OCI-LY3 (cell line): ENCODE data around the gene CCDC80.

Source experiments
- H2AFZ ChIP-seq: fragments of 200-600, 300-600 bp; shearing (Covaris generic); 2 replicates; pipeline ENCODE4 v1.6.0; 2014; ENCODE audit warnings: antibody characterized with exemption, low read depth, low read length
- H3K27ac ChIP-seq: fragments of 200-600, 300-600 bp; sonication (generic); 2 replicates; pipeline ENCODE4 v1.5.1; 2014; ENCODE audit warnings: mild to moderate bottlenecking, low read length, moderate library complexity, mixed read lengths
- H3K27me3 ChIP-seq: fragments of 200-600, 300-600 bp; sonication (generic); 2 replicates; pipeline ENCODE4 v1.6.1; 2014; ENCODE audit warnings: low read depth, low read length, mixed read lengths
- H3K36me3 ChIP-seq: fragments of 200-600, 300-600 bp; sonication (generic); replicated peaks from 2 replicates; pipeline ENCODE3; 2014; ENCODE audit warnings: low read depth, low read length, mixed read lengths
- H3K4me1 ChIP-seq: fragments of 300-600, 200-600 bp; sonication (generic); 2 replicates; pipeline ENCODE4 v1.6.1; 2014; ENCODE audit warnings: low read length, mixed read lengths
- H3K4me2 ChIP-seq: fragments of 200-600, 300-600 bp; sonication (generic); 2 replicates; pipeline ENCODE4 v1.6.1; 2014; ENCODE audit warnings: low read length, mixed read lengths
- H3K4me3 ChIP-seq: fragments of 300-600, 200-600 bp; sonication (generic); 2 replicates; pipeline ENCODE4 v1.5.1; 2014; ENCODE audit warnings: antibody characterized with exemption, mild to moderate bottlenecking, low read length, moderate library complexity
- H3K79me2 ChIP-seq: fragments of 300-600, 200-600 bp; shearing (Covaris generic); 2 replicates; pipeline ENCODE4 v1.6.1; 2014; ENCODE audit warnings: mild to moderate bottlenecking, low read length, mixed read lengths
- H3K9ac ChIP-seq: fragments of 300-600, 200-600 bp; shearing (Covaris generic); 2 replicates; pipeline ENCODE4 v1.6.0; 2014; ENCODE audit warnings: mild to moderate bottlenecking, low read length, moderate library complexity
- H3K9me3 ChIP-seq: fragments of 200-600, 300-600 bp; shearing (Covaris generic); 2 replicates; pipeline ENCODE4 v1.6.1; 2014; ENCODE audit warnings: low read length, mixed read lengths; ENCODE audit not compliant: insufficient read depth
- H4K20me1 ChIP-seq: fragments of 200-600, 300-600 bp; sonication (generic); 2 replicates; pipeline ENCODE4 v1.6.1; 2016; ENCODE audit warnings: low read length, mixed read lengths; ENCODE audit not compliant: insufficient read depth
- EZH2phosphoT487 ChIP-seq: fragments of 200-600 bp; shearing (Covaris generic); IDR thresholded peaks from 2 replicates; pipeline ENCODE4 v1.6.1; 2018; ENCODE audit warnings: antibody characterized with exemption, mixed run types, low read depth
- TF ChIP-seq, protein P1 (sequence below): fragments of 200-600, 300-600 bp; sonication (generic); IDR thresholded peaks from 2 replicates; pipeline ENCODE4 v1.5.1; 2014; ENCODE audit warnings: antibody characterized with exemption, low read length, low read depth

Gene CCDC80

DNA sequence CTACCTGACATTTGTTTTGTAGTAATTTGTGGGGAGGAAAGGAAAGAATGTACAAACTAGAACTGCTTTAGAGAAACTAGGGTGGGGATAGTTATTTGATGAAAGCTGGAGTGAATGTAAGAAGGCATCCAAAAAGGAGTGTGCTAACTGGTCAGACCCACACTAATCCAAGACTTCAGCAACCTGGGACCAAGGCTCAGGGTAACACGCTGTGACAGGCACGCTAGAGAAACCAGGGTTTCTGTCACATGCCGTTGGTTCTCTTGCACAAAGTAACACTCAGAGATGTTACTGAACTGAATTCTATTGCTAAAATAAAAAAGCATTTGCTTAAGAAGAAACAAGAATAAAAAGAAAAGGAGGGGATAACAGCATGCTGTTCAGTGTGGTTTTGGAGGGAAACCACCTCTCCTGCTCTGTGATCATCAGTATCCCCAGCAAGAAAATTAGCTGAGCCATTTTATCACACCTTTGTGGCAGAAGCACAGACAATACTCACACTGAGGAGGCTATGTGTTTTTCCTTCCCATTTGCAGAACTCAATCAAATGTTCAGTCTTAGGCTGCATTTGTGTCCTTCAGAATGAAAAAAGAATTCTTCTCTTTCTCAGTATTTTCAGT lies 2.8 kb upstream of the CCDC80 start:
- Histone ChIP-seq H3K9ac (peak overlapping the region; percentile 60), H3K4me3 (peak overlapping the region; percentile 71), H2AFZ (peak overlapping the region; percentile 69; the same call in 1 of the 2 replicates), H3K27me3 (no peaks in the 10 kb centered on the region), H3K4me1 (peaks cover 45% of the 10 kb centered on the region), H3K4me2 (peak overlapping the region; percentile 85), H3K27ac (peak overlapping the region; percentile 37), H3K79me2 (no peaks in the 10 kb centered on the region), H4K20me1 (no peaks in the 10 kb centered on the region), H3K9me3 (no peaks in the 10 kb centered on the region), H3K36me3 (no peaks in the 10 kb centered on the region)
- TF ChIP-seq, protein P1, sequence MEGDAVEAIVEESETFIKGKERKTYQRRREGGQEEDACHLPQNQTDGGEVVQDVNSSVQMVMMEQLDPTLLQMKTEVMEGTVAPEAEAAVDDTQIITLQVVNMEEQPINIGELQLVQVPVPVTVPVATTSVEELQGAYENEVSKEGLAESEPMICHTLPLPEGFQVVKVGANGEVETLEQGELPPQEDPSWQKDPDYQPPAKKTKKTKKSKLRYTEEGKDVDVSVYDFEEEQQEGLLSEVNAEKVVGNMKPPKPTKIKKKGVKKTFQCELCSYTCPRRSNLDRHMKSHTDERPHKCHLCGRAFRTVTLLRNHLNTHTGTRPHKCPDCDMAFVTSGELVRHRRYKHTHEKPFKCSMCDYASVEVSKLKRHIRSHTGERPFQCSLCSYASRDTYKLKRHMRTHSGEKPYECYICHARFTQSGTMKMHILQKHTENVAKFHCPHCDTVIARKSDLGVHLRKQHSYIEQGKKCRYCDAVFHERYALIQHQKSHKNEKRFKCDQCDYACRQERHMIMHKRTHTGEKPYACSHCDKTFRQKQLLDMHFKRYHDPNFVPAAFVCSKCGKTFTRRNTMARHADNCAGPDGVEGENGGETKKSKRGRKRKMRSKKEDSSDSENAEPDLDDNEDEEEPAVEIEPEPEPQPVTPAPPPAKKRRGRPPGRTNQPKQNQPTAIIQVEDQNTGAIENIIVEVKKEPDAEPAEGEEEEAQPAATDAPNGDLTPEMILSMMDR: no peak
- TF ChIP-seq EZH2phosphoT487: no peak

DNA sequence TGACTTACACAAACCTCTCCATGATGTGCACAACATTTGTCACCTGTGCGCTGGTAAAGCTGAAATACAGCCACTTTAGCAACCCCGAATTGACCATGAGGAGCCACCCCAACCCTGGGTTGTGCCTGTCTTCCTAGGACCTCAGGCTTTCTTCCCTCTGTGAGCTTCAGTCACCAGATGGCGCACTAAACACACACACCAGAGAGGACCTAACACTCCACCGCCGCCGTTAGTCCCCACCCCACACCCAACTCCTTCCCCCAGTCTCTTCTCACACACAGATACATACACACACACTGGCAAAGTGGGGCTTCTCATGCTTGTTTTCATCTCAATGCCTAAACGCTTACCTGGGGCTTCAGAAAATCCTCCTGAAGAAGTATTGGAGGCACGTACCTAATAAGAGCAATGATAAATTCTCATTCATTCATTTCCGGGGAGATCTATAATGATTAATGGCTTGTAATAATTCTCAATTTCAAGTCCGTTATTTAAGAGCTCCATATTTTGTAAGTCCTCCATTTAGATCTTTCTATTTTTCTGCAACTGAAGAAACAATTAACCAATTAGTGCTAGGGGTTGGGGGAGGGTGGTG lies 2.1 kb upstream of the CCDC80 start:
- peak overlapping the region; percentile 71 for H3K4me3 ChIP-seq
- no peaks in the 10 kb centered on the region for H3K36me3 ChIP-seq

DNA sequence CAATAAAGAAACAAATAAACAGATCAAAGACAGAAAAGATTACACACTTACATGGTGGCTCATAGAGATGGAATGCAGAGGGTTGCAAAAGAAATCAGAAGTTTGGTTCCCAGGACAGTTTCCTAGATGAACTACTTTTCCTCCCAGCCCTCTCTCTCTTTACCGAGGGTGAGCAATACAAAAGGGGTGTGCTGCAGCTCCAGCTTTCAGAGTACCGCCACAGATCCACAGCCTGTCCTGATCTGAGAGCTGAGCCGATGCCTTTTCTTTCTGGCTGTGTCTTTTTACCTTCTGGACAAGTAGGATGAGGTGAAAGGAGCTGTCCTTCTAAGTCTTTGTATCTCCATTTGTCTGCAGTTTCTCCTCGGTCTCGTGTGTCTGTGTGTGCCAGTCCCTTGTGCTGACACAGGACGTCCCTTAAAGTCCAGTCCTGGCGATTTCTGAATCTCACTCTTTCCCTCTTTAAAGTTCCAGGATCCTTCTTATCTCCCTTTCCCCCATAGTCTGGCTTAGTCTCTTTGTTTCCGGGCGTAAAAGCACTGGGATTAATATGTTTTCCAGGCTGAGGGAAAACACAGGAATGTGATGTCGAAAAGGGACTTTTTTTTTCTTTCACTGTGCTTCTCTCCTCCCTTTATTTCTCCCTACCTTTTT lies 540 bp downstream of the CCDC80 start:
- Histone ChIP-seq H3K4me1 (peaks cover 68% of the 10 kb centered on the region), H3K36me3 (peaks cover 6% of the 10 kb centered on the region), H3K4me2 (peak overlapping the region; percentile 85), H3K79me2 (no peaks in the 10 kb centered on the region), H2AFZ (no peak overlapping the region), H4K20me1 (no peaks in the 10 kb centered on the region), H3K27me3 (no peaks in the 10 kb centered on the region), H3K27ac (no peak overlapping the region; the same call in 1 of the 2 replicates), H3K9me3 (0 out of 2 replicates have a peak, but pooled peaks cover 7% of the 10 kb centered on the region), H3K9ac (peak overlapping the region; percentile 24; the same call in 1 of the 2 replicates), H3K4me3 (no peak overlapping the region)
- TF ChIP-seq EZH2phosphoT487: no peak
- TF ChIP-seq, protein P1: no peak

More for the DNA sequence above, 2.1 kb upstream of the CCDC80 start:
- peak overlapping the region; percentile 60 for H3K9ac ChIP-seq
- no peaks in the 10 kb centered on the region for H3K9me3 ChIP-seq
- H3K27me3 ChIP-seq: no peaks in the 10 kb centered on the region
- H3K4me2 ChIP-seq: peak overlapping the region; percentile 85
- peak overlapping the region; percentile 69 for H2AFZ ChIP-seq
- peaks cover 43% of the 10 kb centered on the region for H3K4me1 ChIP-seq
- peak overlapping the region; percentile 37 for H3K27ac ChIP-seq
- no peaks in the 10 kb centered on the region for H4K20me1 ChIP-seq
- no peaks in the 10 kb centered on the region for H3K79me2 ChIP-seq
- TF ChIP-seq, protein P1: peak; percentile 91
- TF ChIP-seq EZH2phosphoT487: no peak
